ENCODE results near the gene KRTAP10-2.

- TF ChIP-seq, protein P1, sequence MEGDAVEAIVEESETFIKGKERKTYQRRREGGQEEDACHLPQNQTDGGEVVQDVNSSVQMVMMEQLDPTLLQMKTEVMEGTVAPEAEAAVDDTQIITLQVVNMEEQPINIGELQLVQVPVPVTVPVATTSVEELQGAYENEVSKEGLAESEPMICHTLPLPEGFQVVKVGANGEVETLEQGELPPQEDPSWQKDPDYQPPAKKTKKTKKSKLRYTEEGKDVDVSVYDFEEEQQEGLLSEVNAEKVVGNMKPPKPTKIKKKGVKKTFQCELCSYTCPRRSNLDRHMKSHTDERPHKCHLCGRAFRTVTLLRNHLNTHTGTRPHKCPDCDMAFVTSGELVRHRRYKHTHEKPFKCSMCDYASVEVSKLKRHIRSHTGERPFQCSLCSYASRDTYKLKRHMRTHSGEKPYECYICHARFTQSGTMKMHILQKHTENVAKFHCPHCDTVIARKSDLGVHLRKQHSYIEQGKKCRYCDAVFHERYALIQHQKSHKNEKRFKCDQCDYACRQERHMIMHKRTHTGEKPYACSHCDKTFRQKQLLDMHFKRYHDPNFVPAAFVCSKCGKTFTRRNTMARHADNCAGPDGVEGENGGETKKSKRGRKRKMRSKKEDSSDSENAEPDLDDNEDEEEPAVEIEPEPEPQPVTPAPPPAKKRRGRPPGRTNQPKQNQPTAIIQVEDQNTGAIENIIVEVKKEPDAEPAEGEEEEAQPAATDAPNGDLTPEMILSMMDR (optimal IDR thresholded peaks at IDR 0.05 in 1 of 3, IDR thresholded peaks at IDR 0.05 in 1 of 3, conservative IDR thresholded peaks at IDR 0.05 in 1 of 3; ENCODE audit: extremely low read depth in 1 of 3, insufficient read depth in 2 of 3, low read length in 3 of 3): no peak
- no peak for TF ChIP-seq EZH2 (IDR thresholded peaks at IDR 0.05; ENCODE audit: low read length)
Observed at GRCh38 chr21:44528634-44528995, 22.7 kb downstream of the KRTAP10-2 start.
